Nephron (organoid): ENCODE results near the gene NKTR.

Source experiments
- H3K27ac Mint-ChIP-seq, 3 experiments: 2 replicates each; pipeline ENCODE4 v1.8.0; 2020; ENCODE audit warnings: mixed read lengths in 3 of 3, mild to moderate bottlenecking in 2 of 3, moderate library complexity in 1 of 3
- H3K27me3 Mint-ChIP-seq: 2 replicates; pipeline ENCODE4 v1.8.0; 2021; ENCODE audit warnings: low read depth, mild to moderate bottlenecking, moderate library complexity, mixed read lengths
- H3K36me3 Mint-ChIP-seq: 2 replicates; pipeline ENCODE4 v1.8.0; 2020; ENCODE audit warnings: low read depth, mixed read lengths
- H3K4me1 Mint-ChIP-seq: 2 replicates; pipeline ENCODE4 v1.8.0; 2020; ENCODE audit warnings: mixed read lengths
- H3K4me3 Mint-ChIP-seq, 3 experiments: 2 replicates each; pipeline ENCODE4 v1.8.0; 2020; ENCODE audit warnings: mild to moderate bottlenecking in 3 of 3, mixed read lengths in 3 of 3, moderate library complexity in 2 of 3
- H3K9me3 Mint-ChIP-seq: 2 replicates; pipeline ENCODE4 v1.8.0; 2020; ENCODE audit warnings: mixed read lengths
- TF ChIP-seq, protein P1 (sequence below), 3 experiments: fragments of 200-600 bp; sonication (generic); IDR thresholded peaks; one replicate each; pipeline ENCODE4 v1.5.0; 2021; ENCODE audit warnings: antibody characterized with exemption in 3 of 3; ENCODE audit not compliant: unreplicated experiment in 3 of 3

NKTR gene

GRCh38 chr3:42692667-42693529 is 92.4 kb downstream of the NKTR start:
- TF ChIP-seq, protein P1, sequence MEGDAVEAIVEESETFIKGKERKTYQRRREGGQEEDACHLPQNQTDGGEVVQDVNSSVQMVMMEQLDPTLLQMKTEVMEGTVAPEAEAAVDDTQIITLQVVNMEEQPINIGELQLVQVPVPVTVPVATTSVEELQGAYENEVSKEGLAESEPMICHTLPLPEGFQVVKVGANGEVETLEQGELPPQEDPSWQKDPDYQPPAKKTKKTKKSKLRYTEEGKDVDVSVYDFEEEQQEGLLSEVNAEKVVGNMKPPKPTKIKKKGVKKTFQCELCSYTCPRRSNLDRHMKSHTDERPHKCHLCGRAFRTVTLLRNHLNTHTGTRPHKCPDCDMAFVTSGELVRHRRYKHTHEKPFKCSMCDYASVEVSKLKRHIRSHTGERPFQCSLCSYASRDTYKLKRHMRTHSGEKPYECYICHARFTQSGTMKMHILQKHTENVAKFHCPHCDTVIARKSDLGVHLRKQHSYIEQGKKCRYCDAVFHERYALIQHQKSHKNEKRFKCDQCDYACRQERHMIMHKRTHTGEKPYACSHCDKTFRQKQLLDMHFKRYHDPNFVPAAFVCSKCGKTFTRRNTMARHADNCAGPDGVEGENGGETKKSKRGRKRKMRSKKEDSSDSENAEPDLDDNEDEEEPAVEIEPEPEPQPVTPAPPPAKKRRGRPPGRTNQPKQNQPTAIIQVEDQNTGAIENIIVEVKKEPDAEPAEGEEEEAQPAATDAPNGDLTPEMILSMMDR (IDR thresholded peaks at IDR 0.05; ENCODE audit: unreplicated experiment in 3 of 3), result no peak
- Mint-ChIP-seq H3K27ac (no peak overlapping the region), H3K9me3 (no peaks in the 10 kb centered on the region), H3K36me3 (no peaks in the 10 kb centered on the region), H3K4me3 (no peak overlapping the region), H3K4me1 (peaks cover 13% of the 10 kb centered on the region), H3K27me3 (peaks cover 21% of the 10 kb centered on the region)

DNA sequence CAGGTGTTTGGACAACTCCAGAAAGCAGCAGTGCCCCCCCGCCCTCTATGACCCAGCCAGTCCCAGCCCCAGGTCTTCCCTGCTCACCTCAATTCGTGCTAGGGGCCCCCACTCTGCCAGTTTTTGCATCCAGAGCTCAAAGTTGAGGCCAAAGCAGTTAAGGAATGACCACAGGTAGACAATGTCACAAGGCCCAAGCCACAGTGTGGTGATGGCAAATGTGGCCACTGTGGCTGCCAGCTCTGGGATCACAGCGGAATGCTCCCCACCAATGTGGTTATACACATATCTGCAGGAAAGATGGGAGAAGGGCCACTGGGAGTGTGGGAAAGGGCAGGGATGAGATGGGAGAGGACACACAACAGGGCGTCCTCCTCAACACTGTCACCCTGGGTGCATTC is 93.0 kb downstream of the NKTR start:
- Mint-ChIP-seq H3K9me3 (no peaks in the 10 kb centered on the region), H3K27me3 (peaks cover 21% of the 10 kb centered on the region), H3K4me3 (no peak overlapping the region), H3K27ac (no peak overlapping the region), H3K36me3 (no peaks in the 10 kb centered on the region), H3K4me1 (peaks cover 13% of the 10 kb centered on the region)
- TF ChIP-seq, protein P1 (IDR thresholded peaks at IDR 0.05; ENCODE audit: unreplicated experiment in 3 of 3), result no peak

GRCh38 chr3:42694366-42694765 is 93.9 kb downstream of the NKTR start:
- Mint-ChIP-seq H3K27ac (no peak overlapping the region), H3K9me3 (no peaks in the 10 kb centered on the region), H3K36me3 (no peaks in the 10 kb centered on the region), H3K4me1 (peaks cover 7% of the 10 kb centered on the region), H3K4me3 (no peak overlapping the region), H3K27me3 (peaks cover 19% of the 10 kb centered on the region)
- TF ChIP-seq, protein P1 (IDR thresholded peaks at IDR 0.05; ENCODE audit: unreplicated experiment in 3 of 3), result no peak

- Mint-ChIP-seq H3K27ac (no peak overlapping the region), H3K27me3 (peaks cover 8% of the 10 kb centered on the region), H3K36me3 (no peaks in the 10 kb centered on the region), H3K4me3 (no peak overlapping the region), H3K9me3 (no peaks in the 10 kb centered on the region), H3K4me1 (no peaks in the 10 kb centered on the region)
- TF ChIP-seq, protein P1 (IDR thresholded peaks at IDR 0.05; ENCODE audit: unreplicated experiment in 3 of 3), result no peak
Measured at GRCh38 chr3:42696356-42697288, 96.1 kb downstream of the NKTR start.

GRCh38 chr3:42697289-42698051 is 97.0 kb downstream of the NKTR start:
- Mint-ChIP-seq H3K36me3 (no peaks in the 10 kb centered on the region), H3K4me1 (no peaks in the 10 kb centered on the region), H3K4me3 (no peak overlapping the region), H3K27ac (no peak overlapping the region), H3K27me3 (peaks cover 8% of the 10 kb centered on the region), H3K9me3 (no peaks in the 10 kb centered on the region)
- TF ChIP-seq, protein P1 (IDR thresholded peaks at IDR 0.05; ENCODE audit: unreplicated experiment in 3 of 3), result no peak
